ENCODE results near the gene PFKP.

DNA sequence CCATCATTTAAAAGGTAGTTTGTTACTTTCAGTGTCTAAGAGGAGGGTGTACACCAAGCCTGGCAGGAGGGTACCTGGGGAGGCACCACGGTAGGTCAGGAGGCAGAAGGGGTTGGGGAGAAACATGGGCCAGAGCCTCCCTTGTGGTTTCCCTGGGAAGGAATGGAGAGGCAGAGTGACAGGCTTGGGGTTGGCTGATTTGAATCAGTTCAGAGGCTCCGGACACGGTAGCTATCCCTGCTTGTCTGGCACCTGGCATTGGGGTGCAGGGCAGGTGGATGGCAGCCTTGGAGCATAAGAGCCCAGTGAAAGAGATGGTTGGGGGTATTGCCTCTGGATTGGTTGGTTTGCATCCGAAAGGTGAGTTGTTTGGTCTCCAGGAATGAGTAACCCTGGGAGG is 30.2 kb upstream of the PFKP start:
- TF ChIP-seq, protein P1, sequence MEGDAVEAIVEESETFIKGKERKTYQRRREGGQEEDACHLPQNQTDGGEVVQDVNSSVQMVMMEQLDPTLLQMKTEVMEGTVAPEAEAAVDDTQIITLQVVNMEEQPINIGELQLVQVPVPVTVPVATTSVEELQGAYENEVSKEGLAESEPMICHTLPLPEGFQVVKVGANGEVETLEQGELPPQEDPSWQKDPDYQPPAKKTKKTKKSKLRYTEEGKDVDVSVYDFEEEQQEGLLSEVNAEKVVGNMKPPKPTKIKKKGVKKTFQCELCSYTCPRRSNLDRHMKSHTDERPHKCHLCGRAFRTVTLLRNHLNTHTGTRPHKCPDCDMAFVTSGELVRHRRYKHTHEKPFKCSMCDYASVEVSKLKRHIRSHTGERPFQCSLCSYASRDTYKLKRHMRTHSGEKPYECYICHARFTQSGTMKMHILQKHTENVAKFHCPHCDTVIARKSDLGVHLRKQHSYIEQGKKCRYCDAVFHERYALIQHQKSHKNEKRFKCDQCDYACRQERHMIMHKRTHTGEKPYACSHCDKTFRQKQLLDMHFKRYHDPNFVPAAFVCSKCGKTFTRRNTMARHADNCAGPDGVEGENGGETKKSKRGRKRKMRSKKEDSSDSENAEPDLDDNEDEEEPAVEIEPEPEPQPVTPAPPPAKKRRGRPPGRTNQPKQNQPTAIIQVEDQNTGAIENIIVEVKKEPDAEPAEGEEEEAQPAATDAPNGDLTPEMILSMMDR (IDR thresholded peaks at IDR 0.05; ENCODE audit: low read depth, low read length, poor library complexity, severe bottlenecking) = no peak
- no peak for TF ChIP-seq EZH2phosphoT487 (IDR thresholded peaks at IDR 0.05; ENCODE audit: borderline replicate concordance, low read length)

All from DOHH2 (cell line).